Raji (cell line): ENCODE results near the gene USP24.

Source experiments
- POLR2A ChIP-seq: IDR thresholded peaks from 2 replicates; pipeline ENCODE4 v1.6.1; 2011; ENCODE audit warnings: low read depth, low read length, control low read depth; ENCODE audit not compliant: insufficient read depth

The USP24 gene

GRCh38 chr1:55215194-55216021 lies at the start of gene USP24:
USP24 (minus strand) TSS chr1:55215364; CDS start chr1:55215113, 251 bp downstream.
- TF ChIP-seq POLR2A = peak; percentile 74

GRCh38 chr1:55262822-55263221 lies 47.7 kb upstream of the USP24 start:
- TF ChIP-seq POLR2A = no peak

- TF ChIP-seq POLR2A = no peak
Observed at GRCh38 chr1:55259911-55260609, 44.9 kb upstream of the USP24 start.

- no peak for TF ChIP-seq POLR2A
Observed at GRCh38 chr1:55257958-55258357, 42.8 kb upstream of the USP24 start.

- TF ChIP-seq POLR2A = no peak
Observed at GRCh38 chr1:55255901-55256300, 40.7 kb upstream of the USP24 start.

GRCh38 chr1:55252942-55253589 lies 37.9 kb upstream of the USP24 start:
- no peak for TF ChIP-seq POLR2A

- TF ChIP-seq POLR2A = no peak
Observed at GRCh38 chr1:55250399-55251075, 35.4 kb upstream of the USP24 start.

GRCh38 chr1:55249646-55250398 lies 34.7 kb upstream of the USP24 start:
- no peak for TF ChIP-seq POLR2A

- TF ChIP-seq POLR2A = no peak
Observed at GRCh38 chr1:55246896-55247295, 31.7 kb upstream of the USP24 start.

- no peak for TF ChIP-seq POLR2A
Observed at GRCh38 chr1:55246331-55246730, 31.2 kb upstream of the USP24 start.

GRCh38 chr1:55245781-55246180 lies 30.6 kb upstream of the USP24 start:
- TF ChIP-seq POLR2A = no peak

- TF ChIP-seq POLR2A = no peak
Observed at GRCh38 chr1:55244476-55245099, 29.4 kb upstream of the USP24 start.

- no peak for TF ChIP-seq POLR2A
Observed at GRCh38 chr1:55243655-55244054, 28.5 kb upstream of the USP24 start.

GRCh38 chr1:55239548-55239947 lies 24.4 kb upstream of the USP24 start:
- no peak for TF ChIP-seq POLR2A
